ENCODE results near the gene CDH4.

DNA sequence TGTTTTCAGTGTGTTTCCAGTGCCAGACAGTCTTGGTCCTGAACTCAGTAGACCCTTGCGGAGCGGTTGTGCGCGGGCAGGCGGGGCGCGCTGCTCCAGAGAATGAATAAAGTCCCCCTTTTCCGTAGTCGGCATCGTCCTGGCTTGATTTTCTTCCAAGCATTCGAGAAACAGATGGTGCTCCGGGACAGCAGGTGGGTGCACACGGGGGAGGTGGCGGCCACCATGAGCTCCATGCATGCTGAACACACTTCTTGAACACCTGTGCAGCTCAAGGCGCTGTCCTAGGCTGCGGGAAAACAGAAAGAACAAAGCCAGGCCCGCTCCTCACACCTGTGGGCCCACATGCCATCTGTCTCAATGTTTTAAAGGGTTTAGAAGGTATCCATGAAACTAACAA is 688.4 kb downstream of the CDH4 start:
- TF ChIP-seq EZH2phosphoT487 (IDR thresholded peaks at IDR 0.05) = no peak
- TF ChIP-seq EZH2 (IDR thresholded peaks at IDR 0.05) = no peak

Data from neural progenitor cell (in vitro differentiated cells).